K562 (cell line): ENCODE measurements around the gene ZNRD2. TPM values are rescaled to one million over a fixed set of nuclear protein-coding genes. Genes with fewer than 3 reads are reported as not detected.

Source experiments
- ATAC-seq: fragments of 200-7000 bp; cut with Tn5 transposase; 3 replicates; pipeline ENCODE4 v1.9.1; 2020; ENCODE audit warnings: moderate library complexity
- BruUV-seq: library from RNA; stranded (reverse); fragments of 400-500 nt; replicated peaks from 2 replicates; lab custom pipeline; 2021; lab: Mats Ljungman, UMichigan
- CTCF ChIA-PET: fragments of 300-600 bp; formaldehyde crosslinking; extraction: SDS; loops from one replicate; lab custom pipeline; 2021; ENCODE audit warnings: low intra/inter-chr PET ratio; lab: Yijun Ruan, JAX
- POLR2A ChIA-PET: fragments of 300-600, 350-650 bp; sonication (Branson Sonifier 250); formaldehyde crosslinking; extraction: SDS; loops from one replicate; lab custom pipeline; 2021; ENCODE audit warnings: antibody characterized with exemption, inconsistent platforms; lab: Yijun Ruan, JAX
- DNase-seq, 4 experiments: peaks; one replicate each; pipeline versions ENCODE4 v3.0.0 to v3.0.0-alpha.2; 2011 to 2018; ENCODE audit warnings: low spot score in 3 of 4, mixed read lengths in 3 of 4; ENCODE audit errors: extremely low read depth in 1 of 4
- FAIRE-seq: peaks from 2 replicates; lab custom pipeline; 2011; peaks lifted over from hg19 to GRCh38; lab: Jason Lieb, UNC
- H2AFZ ChIP-seq: 2 replicates; pipeline ENCODE4 v1.6.0; 2011; ENCODE audit warnings: low read depth, low read length, control low read depth, inconsistent platforms
- H3K27ac ChIP-seq: fragments of 200-600 bp; 3 replicates; pipeline ENCODE4 v1.8.0; 2011; ENCODE audit warnings: low read depth, mild to moderate bottlenecking, control low read depth, inconsistent platforms, low read length, moderate library complexity, mixed read lengths; ENCODE audit errors: extremely low read depth
- H3K27me3 ChIP-seq, 2 experiments: fragments of 300-600 bp in 1 of 2; 2 replicates in 1 of 2; 3 replicates in 1 of 2; pipeline versions ENCODE4 v1.6.0 to v1.8.0; 2011; ENCODE audit warnings: inconsistent platforms in 2 of 2, low read length in 2 of 2, mild to moderate bottlenecking in 1 of 2, mixed read lengths in 1 of 2, moderate library complexity in 1 of 2; ENCODE audit not compliant: control insufficient read depth in 2 of 2, insufficient read depth in 2 of 2
- H3K36me3 ChIP-seq: fragments of 300-600 bp; 3 replicates; pipeline ENCODE4 v1.8.0; 2011; ENCODE audit warnings: mild to moderate bottlenecking, low read length, inconsistent platforms; ENCODE audit not compliant: control insufficient read depth, insufficient read depth
- H3K4me1 ChIP-seq, 2 experiments: fragments of 200-600 bp in 1 of 2; replicated peaks in 1 of 2; 2 replicates in 1 of 2; 3 replicates in 1 of 2; pipeline versions ENCODE4 v1.5.1 to v1.8.0; 2011; ENCODE audit warnings: inconsistent platforms in 2 of 2, low read length in 2 of 2, mild to moderate bottlenecking in 1 of 2, mixed read lengths in 1 of 2, moderate library complexity in 1 of 2; ENCODE audit not compliant: control insufficient read depth in 2 of 2, insufficient read depth in 2 of 2
- H3K4me2 ChIP-seq: 2 replicates; pipeline ENCODE4 v1.6.1; 2011; ENCODE audit warnings: low read length, control low read depth, inconsistent platforms, mixed read lengths; ENCODE audit not compliant: insufficient read depth
- H3K4me3 ChIP-seq: fragments of 200-600 bp; sonication (generic), shearing (Covaris generic); 2 replicates; pipeline ENCODE4 v1.5.1; 2016; ENCODE audit warnings: control low read depth, inconsistent platforms
- H3K79me2 ChIP-seq: fragments of 200-600 bp; 3 replicates; pipeline ENCODE4 v1.8.0; 2011; ENCODE audit warnings: low read length, inconsistent platforms; ENCODE audit not compliant: control insufficient read depth, insufficient read depth
- H3K9ac ChIP-seq, 2 experiments: 2 replicates each; pipeline versions ENCODE4 v1.6.0 to v1.6.1; 2011; ENCODE audit warnings: low read depth in 2 of 2, low read length in 2 of 2, control low read depth in 1 of 2, inconsistent platforms in 1 of 2, mild to moderate bottlenecking in 1 of 2, mixed read lengths in 1 of 2; ENCODE audit not compliant: insufficient read depth in 1 of 2
- H3K9me1 ChIP-seq: one replicate; pipeline ENCODE4 v1.6.0; 2011; ENCODE audit warnings: inconsistent platforms, mild to moderate bottlenecking, low read length, moderate library complexity; ENCODE audit not compliant: control insufficient read depth, insufficient read depth
- H3K9me3 ChIP-seq: replicated peaks from 2 replicates; pipeline ENCODE4 v1.5.1; 2011; ENCODE audit warnings: low read depth, low read length, inconsistent platforms; ENCODE audit not compliant: control insufficient read depth, insufficient read depth
- H4K20me1 ChIP-seq: replicated peaks from 2 replicates; pipeline ENCODE4 v1.6.1; 2011; ENCODE audit warnings: low read length, inconsistent platforms, mixed read lengths; ENCODE audit not compliant: control insufficient read depth, insufficient read depth
- CBX1 ChIP-seq: sonication (generic); IDR thresholded peaks from 2 replicates; pipeline ENCODE4 v1.6.1; 2016; ENCODE audit warnings: antibody characterized with exemption, low read depth, mild to moderate bottlenecking
- POLR2G ChIP-seq: fragments of 200-400 bp; formaldehyde crosslinking; IDR thresholded peaks from 2 replicates; pipeline ENCODE4 v1.6.1; 2017; ENCODE audit warnings: low read depth, mild to moderate bottlenecking, antibody characterized with exemption, low read length, moderate library complexity
- RBFOX2 ChIP-seq: fragments of 200-400 bp; formaldehyde crosslinking; IDR thresholded peaks from 2 replicates; pipeline ENCODE4 v1.6.1; 2017; ENCODE audit warnings: low read depth, mild to moderate bottlenecking, low read length, moderate library complexity
- WGBS: fragments of 100-300 bp; shearing (Covaris generic); methylation state at CpG from one replicate; pipeline ENCODE4 v1.1.6; 2016; ENCODE audit warnings: low coverage, mixed read lengths; ENCODE audit not compliant: insufficient coverage; ENCODE audit errors: missing lambda C conversion rate; 5-methylcytosine and 5-hydroxymethylcytosine counted together
- in situ Hi-C: fragments of 300-500 bp; cut with MboI; formaldehyde crosslinking; loops from 4 replicates; pipeline ENCODE4 v1.15.0; 2018; ENCODE audit warnings: inconsistent platforms, mixed read lengths
- intact Hi-C: fragments of 100-400 bp; cut with micrococcal nuclease; formaldehyde crosslinking; loops from 2 replicates; pipeline ENCODE4 v1.14.2; 2022
- polyA plus RNA-seq, 8 experiments: library from polyadenylated mRNA; depleted of rRNA in 4 of 8; stranded (reverse) in 5 of 8; unstranded in 3 of 8; fragments of >200 nt; fragmentation: Nextera tagmentation in 2 of 8; fragmentation: Illumina TruSeq in 1 of 8; extraction: Ambion mirVana in 2 of 8; extraction: Trizol in 1 of 8; gene quantifications; 2 replicates each; pipeline versions ENCODE4 v1.2.1 to v1.2.3, GENCODE V29; 2011 to 2014; ENCODE audit warnings: inconsistent platforms in 1 of 8, missing spikeins in 1 of 8
- total RNA-seq, 7 experiments: library from RNA; depleted of rRNA in 6 of 7; stranded (reverse); fragments of >200 nt in 6 of 7; fragmentation: Illumina TruSeq in 2 of 7; extraction: Trizol in 2 of 7; gene quantifications; 2 replicates each; pipeline versions ENCODE4 v1.2.1 to v1.2.3, GENCODE V29; 2011 to 2021; ENCODE audit warnings: low replicate concordance in 1 of 7
- TF ChIP-seq, protein P1 (sequence below): sonication (generic); formaldehyde crosslinking; IDR thresholded peaks from 2 replicates; pipeline ENCODE4 v1.8.1; 2023; ENCODE audit warnings: mild to moderate bottlenecking, missing genetic modification reagents

The ZNRD2 gene
- total and polyA plus RNA-seq, 9 of the 15 experiments (the other 6 are each of a cell fraction or from before 2014, with no cell fraction given), result 13.4 to 129 (median 60.4) TPM

- TF ChIP-seq POLR2G (peak; percentile 42; the same call in 1 of the 2 replicates), RBFOX2 (peak; percentile 15; the same call in 1 of the 2 replicates), CBX1 (no peak)
- TF ChIP-seq, protein P1, sequence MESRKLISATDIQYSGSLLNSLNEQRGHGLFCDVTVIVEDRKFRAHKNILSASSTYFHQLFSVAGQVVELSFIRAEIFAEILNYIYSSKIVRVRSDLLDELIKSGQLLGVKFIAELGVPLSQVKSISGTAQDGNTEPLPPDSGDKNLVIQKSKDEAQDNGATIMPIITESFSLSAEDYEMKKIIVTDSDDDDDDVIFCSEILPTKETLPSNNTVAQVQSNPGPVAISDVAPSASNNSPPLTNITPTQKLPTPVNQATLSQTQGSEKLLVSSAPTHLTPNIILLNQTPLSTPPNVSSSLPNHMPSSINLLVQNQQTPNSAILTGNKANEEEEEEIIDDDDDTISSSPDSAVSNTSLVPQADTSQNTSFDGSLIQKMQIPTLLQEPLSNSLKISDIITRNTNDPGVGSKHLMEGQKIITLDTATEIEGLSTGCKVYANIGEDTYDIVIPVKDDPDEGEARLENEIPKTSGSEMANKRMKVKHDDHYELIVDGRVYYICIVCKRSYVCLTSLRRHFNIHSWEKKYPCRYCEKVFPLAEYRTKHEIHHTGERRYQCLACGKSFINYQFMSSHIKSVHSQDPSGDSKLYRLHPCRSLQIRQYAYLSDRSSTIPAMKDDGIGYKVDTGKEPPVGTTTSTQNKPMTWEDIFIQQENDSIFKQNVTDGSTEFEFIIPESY (CRISPR knock-in tag), result peak; percentile 59; the same call in 1 of the 2 replicates
- TF ChIP-seq, all 486 proteins: peak for 3
- Histone ChIP-seq H4K20me1 (no peaks in the 10 kb centered on the region), H3K4me3 (no peak overlapping the region), H3K36me3 (peaks cover 26% of the 10 kb centered on the region; the same call in 1 of the 3 replicates), H2AFZ (no peak overlapping the region), H3K27me3 (no peaks in the 10 kb centered on the region), H3K9ac (no peak overlapping the region), H3K4me2 (no peak overlapping the region), H3K9me1 (no peaks in the 10 kb centered on the region), H3K4me1 (peaks cover 6 to 27% of the 10 kb centered on the region in 2 experiments; a peak in 4 of 5 replicates), H3K27ac (no peak overlapping the region), H3K79me2 (no peaks in the 10 kb centered on the region), H3K9me3 (no peaks in the 10 kb centered on the region)
- in situ Hi-C loops, result no loop called here
- 92% methylated on average over 14 of the region's 49 CpGs for WGBS
- FAIRE-seq (no peak), DNase-seq (no peak), ATAC-seq (no peak)
- ChIA-PET CTCF (no interaction called here), POLR2A (interaction anchor here (0.5 to 2.5 kb wide), 4 partner anchors 11 to 257 kb away, joined by 3 to 7 read pairs (median 4); no protein-coding TSS in a partner anchor)
- intact Hi-C loops, result no loop called here
- no TSS peak for BruUV-seq
Observed at GRCh38 chr11:65599216-65599954, 29.1 kb downstream of the ZNRD2 start.
